ENCODE data around the gene MKRN3.
"Not testable (repeated sequence)": the region's sequence is repeated elsewhere in the genome, so short reads cannot be mapped to it uniquely, and the experiment has no call there.

Gene MKRN3

GRCh38 chr15:23594252-23594770, 28.8 kb downstream of the MKRN3 start:
- DNase-seq = no peak

DNA sequence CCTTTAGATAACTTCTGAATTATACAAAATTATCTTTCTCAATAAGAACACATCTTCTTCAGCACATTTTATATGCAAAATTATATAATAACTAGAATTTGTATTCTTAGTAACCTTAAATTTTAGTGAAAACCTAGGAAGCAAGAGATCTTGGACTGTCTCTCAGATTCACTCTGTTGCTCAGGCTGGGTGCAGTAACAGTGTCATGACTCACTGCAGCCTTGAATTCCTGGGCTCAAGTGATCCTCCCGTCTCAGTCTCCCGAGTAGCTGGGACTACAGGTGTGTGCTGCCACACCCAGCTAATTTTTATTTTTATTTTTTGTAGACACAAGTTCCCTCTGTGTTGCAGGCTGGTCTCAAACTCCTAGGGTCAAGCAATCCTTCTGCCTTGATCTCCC, 29.9 kb downstream of the MKRN3 start:
- DNase-seq = no peak

DNA sequence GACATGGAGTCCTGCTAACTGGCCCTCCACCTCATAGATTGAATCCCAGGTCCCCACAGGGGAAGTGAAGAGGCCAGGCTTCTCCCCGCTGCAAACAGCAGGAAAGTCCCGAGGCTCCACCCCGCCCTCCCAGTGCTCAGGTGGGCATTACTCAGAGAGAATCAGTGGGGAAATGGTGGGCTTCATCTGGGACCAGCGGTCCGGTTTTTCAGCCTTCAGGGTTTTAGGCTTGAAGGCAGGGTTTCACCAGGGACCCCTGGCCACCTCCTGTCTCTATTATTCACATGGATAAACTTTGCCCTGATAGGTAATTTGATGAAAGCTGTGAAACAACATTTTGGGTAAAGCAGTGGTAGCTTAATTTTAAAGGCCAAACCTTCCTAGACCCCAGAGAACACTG, 31.3 kb downstream of the MKRN3 start:
- DNase-seq = no peak

DNA sequence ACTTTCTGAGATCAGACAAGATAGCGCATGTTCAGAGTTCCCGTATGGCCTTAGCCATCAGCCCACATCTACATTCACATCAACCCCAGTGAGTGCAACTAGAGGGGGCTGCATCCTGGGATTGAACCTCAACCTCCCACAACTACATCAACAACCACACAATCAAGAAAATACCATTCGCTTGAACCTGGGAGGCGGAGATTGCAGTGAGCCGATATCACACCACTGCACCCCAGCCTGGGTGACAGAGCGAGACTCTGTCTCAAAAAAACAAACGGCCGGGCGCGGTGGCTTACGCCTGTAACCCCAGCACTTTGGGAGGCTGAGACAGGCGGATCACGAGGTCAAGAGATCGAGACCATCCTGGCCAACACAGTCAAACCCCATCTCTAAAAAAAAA, 31.8 kb downstream of the MKRN3 start:
- DNase-seq = not testable (repeated sequence)

DNA sequence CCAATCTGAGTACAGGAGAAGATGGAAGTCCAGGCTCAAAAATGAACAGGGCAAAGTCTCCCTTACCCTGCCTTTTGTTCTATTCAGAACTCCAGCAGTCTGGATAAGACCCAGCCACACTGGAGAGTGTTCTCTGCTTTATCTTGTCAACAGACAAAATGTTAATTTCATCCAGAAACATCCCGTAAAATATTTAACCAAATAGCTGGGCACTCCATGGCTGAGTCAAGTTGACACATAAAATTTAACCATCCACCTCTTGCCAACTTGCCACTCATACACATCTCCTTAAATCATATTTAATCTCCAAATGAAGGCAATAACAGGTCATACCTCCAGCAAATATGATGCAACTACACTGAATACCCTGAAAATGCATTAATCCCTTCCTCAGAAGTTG, 33.6 kb downstream of the MKRN3 start:
- no peak for DNase-seq

GRCh38 chr15:23602124-23602523, 36.6 kb downstream of the MKRN3 start:
- no peak for DNase-seq

DNA sequence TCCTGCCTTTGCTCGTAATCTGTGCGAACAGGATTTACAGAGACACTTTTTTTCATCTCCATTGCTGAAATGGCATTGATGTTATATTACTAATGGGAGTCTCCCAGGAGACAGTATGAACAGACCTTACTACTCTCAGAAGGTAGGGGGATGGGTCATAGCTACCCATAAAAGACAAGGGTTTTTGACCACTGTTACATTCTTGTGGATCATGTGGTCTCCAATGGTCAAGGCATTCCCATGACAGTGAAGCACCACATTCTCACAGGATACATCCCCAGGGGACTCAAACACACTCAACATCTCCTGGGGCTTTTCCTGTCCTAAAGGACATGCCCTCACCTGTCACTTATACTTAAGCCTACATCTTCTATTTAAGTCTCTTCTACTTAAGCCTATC, 40.8 kb downstream of the MKRN3 start:
- DNase-seq = no peak

DNA sequence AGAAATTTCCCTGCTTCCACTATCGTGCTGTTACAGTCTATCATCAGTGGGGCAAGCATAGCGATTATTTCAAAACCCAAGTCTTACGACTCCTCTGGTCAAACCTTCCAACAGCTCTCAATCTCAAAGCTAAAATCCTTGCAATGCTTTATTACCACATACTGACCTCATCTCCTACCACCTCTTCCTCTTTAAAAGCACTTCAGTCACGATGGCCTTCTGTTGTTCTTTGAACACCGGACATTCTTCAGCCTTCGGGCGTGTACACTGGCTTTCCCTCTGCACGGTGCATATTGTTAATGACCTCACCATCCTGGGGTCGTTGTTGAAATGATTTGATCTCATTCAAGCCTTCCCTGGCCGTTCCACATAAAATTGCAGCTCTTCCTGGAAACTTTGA, 51.1 kb downstream of the MKRN3 start:
- no peak for DNase-seq

Measured in activated CD4-positive, alpha-beta T cell treated with anti-CD3 and anti-CD28 coated beads, Interleukin-2, Interleukin-6, amounts not matched to agents 100 ng/mL and 50 ng/mL, durations not matched to agents 16 hours and 8 hours (primary cell).